Measurements from ENCODE around the gene UQCR11. TPM values are rescaled to one million over a fixed set of nuclear protein-coding genes. Genes with fewer than 3 reads are reported as not detected.

UQCR11 gene
- polyA plus RNA-seq, 1 donor (not counting 4 experiments of a cell fraction or from before 2014, with no cell fraction given), result 327 TPM

- no peak overlapping the region for H2AFZ ChIP-seq (ENCODE audit: control insufficient read depth, low read length)
- H3K27ac ChIP-seq (ENCODE audit: control insufficient read depth, insufficient read depth, low read length), result no peak overlapping the region
- dilution Hi-C loops (cut with MboI; ENCODE audit: extremely low pct_ligation_motif_present, low sequenced_read_pairs), result no loop called here
- no peak for TF ChIP-seq CTCF (optimal IDR thresholded peaks at IDR 0.05 in 1 of 3, IDR thresholded peaks at IDR 0.05 in 1 of 3, conservative IDR thresholded peaks at IDR 0.05 in 1 of 3; ENCODE audit: extremely low read depth in 1 of 3, insufficient read depth in 2 of 3, low read length in 3 of 3)
- TF ChIP-seq EZH2 (IDR thresholded peaks at IDR 0.05; ENCODE audit: low read length), result no peak
- H3K4me1 ChIP-seq (ENCODE audit: control insufficient read depth, extremely low read depth, insufficient read depth, low read length), result no peaks in the 10 kb centered on the region
- H3K27me3 ChIP-seq (ENCODE audit: control insufficient read depth, extremely low read depth, insufficient read depth, low read length), result no peaks in the 10 kb centered on the region
- no peak overlapping the region for H3K4me3 ChIP-seq (ENCODE audit: control insufficient read depth in 2 of 3, extremely low read depth in 1 of 3, insufficient read depth in 2 of 3, low read depth in 1 of 3, low read length in 3 of 3)
- FAIRE-seq, result no peak
- no peak overlapping the region for H3K4me2 ChIP-seq (ENCODE audit: control insufficient read depth, extremely low read depth, insufficient read depth, low read depth, low read length)
- H3K9me1 ChIP-seq (ENCODE audit: control insufficient read depth, extremely low read depth, insufficient read depth, low read length), result no peaks in the 10 kb centered on the region
- H3K9ac ChIP-seq (ENCODE audit: control insufficient read depth, extremely low read depth, insufficient read depth, low read length), result no peak overlapping the region
- peaks cover 0 to 4% of the 10 kb centered on the region in 2 experiments for H3K36me3 ChIP-seq (ENCODE audit: control insufficient read depth in 2 of 2, extremely low read depth in 1 of 2, insufficient read depth in 2 of 2, low read length in 2 of 2)
- DNase-seq (ENCODE audit: low read depth, low spot score), result no peak
- no peaks in the 10 kb centered on the region for H3K9me3 ChIP-seq (ENCODE audit: control insufficient read depth, low read depth, low read length)
- H3K79me2 ChIP-seq (ENCODE audit: control insufficient read depth, insufficient read depth, low read length), result peaks cover 30% of the 10 kb centered on the region
- H4K20me1 ChIP-seq (ENCODE audit: control insufficient read depth, extremely low read depth, insufficient read depth, low read length), result no peaks in the 10 kb centered on the region
Measured at GRCh38 chr19:1561236-1561842, 43.9 kb downstream of the UQCR11 start.

DNA sequence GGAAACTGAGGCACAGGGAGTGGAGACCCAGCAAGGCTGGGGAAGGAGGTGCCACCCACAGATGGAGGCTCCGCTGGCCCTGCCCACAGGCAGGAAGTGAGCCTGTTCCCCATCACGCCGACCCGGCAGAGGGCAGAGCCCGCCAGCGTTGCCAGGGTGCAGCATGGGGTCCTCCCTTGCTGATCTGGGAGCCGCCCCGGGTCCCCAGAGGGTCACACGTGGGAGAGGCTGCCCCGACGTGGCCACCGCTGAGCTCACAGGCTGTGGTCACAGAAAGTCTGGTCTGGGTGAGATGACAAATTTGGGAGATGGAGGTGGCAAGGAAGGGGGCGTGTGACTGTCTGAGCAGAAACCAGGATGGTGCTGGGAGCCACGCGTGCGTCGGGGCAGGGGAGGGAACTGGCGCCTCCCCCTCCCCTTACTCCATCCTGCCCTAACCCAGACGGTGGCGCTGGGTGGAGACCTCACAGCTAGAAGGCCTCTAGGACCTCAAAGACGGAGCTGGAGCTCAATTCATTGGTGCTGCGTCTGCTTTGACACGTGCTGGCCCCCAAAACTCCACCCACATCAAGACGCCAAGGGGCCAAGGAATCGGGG is 44.9 kb downstream of the UQCR11 start:
- Histone ChIP-seq H4K20me1 (ENCODE audit: control insufficient read depth, extremely low read depth, insufficient read depth, low read length) (no peaks in the 10 kb centered on the region), H2AFZ (ENCODE audit: control insufficient read depth, low read length) (no peak overlapping the region), H3K9me1 (ENCODE audit: control insufficient read depth, extremely low read depth, insufficient read depth, low read length) (no peaks in the 10 kb centered on the region), H3K79me2 (ENCODE audit: control insufficient read depth, insufficient read depth, low read length) (peaks cover 21% of the 10 kb centered on the region), H3K27me3 (ENCODE audit: control insufficient read depth, extremely low read depth, insufficient read depth, low read length) (no peaks in the 10 kb centered on the region), H3K27ac (ENCODE audit: control insufficient read depth, insufficient read depth, low read length) (no peak overlapping the region), H3K4me3 (ENCODE audit: control insufficient read depth in 2 of 3, extremely low read depth in 1 of 3, insufficient read depth in 2 of 3, low read depth in 1 of 3, low read length in 3 of 3) (no peak overlapping the region), H3K36me3 (ENCODE audit: control insufficient read depth in 2 of 2, extremely low read depth in 1 of 2, insufficient read depth in 2 of 2, low read length in 2 of 2) (peaks cover 0 to 4% of the 10 kb centered on the region in 2 experiments), H3K9ac (ENCODE audit: control insufficient read depth, extremely low read depth, insufficient read depth, low read length) (no peak overlapping the region), H3K4me2 (ENCODE audit: control insufficient read depth, extremely low read depth, insufficient read depth, low read depth, low read length) (no peak overlapping the region), H3K4me1 (ENCODE audit: control insufficient read depth, extremely low read depth, insufficient read depth, low read length) (no peaks in the 10 kb centered on the region), H3K9me3 (ENCODE audit: control insufficient read depth, low read depth, low read length) (no peaks in the 10 kb centered on the region)
- no peak for DNase-seq (ENCODE audit: low read depth, low spot score)
- TF ChIP-seq EZH2 (IDR thresholded peaks at IDR 0.05; ENCODE audit: low read length) (no peak), CTCF (optimal IDR thresholded peaks at IDR 0.05 in 1 of 3, IDR thresholded peaks at IDR 0.05 in 1 of 3, conservative IDR thresholded peaks at IDR 0.05 in 1 of 3; ENCODE audit: extremely low read depth in 1 of 3, insufficient read depth in 2 of 3, low read length in 3 of 3) (no peak)
- dilution Hi-C loops (cut with MboI; ENCODE audit: extremely low pct_ligation_motif_present, low sequenced_read_pairs), result no loop called here
- FAIRE-seq, result no peak
